SK-N-SH treated with all-trans-retinoic acid at 6 μM for 48 hours (cell line): ENCODE results near the gene PRR14L.
"Not testable (repeated sequence)": the region's sequence is repeated elsewhere in the genome, so short reads cannot be mapped to it uniquely, and the experiment has no call there.

Experiments
- ATAC-seq: fragments of 200-7000 bp; cut with Tn5 transposase; 3 replicates; pipeline ENCODE4 v1.9.1; 2020; ENCODE audit warnings: mild to moderate bottlenecking, moderate library complexity
- ARNTL ChIP-seq: fragments of 450-650 bp; formaldehyde crosslinking; IDR thresholded peaks from 2 replicates; pipeline ENCODE4 v1.5.0; 2020; ENCODE audit warnings: low read depth, mild to moderate bottlenecking, moderate library complexity, borderline replicate concordance
- BACH2 ChIP-seq: fragments of 250-450 bp; sonication (Bioruptor Pico); IDR thresholded peaks from 2 replicates; pipeline ENCODE4 v1.9.0; 2021; ENCODE audit warnings: mild to moderate bottlenecking, borderline replicate concordance
- CSRNP3 ChIP-seq: fragments of 250-450 bp; sonication (Bioruptor Pico); IDR thresholded peaks from 2 replicates; pipeline ENCODE4 v1.5.1; 2021; ENCODE audit warnings: mild to moderate bottlenecking, moderate library complexity
- ESRRG ChIP-seq: fragments of 250-450 bp; sonication (Bioruptor Pico); IDR thresholded peaks from 2 replicates; pipeline ENCODE4 v1.6.1; 2021; ENCODE audit warnings: mild to moderate bottlenecking
- ISL1 ChIP-seq: fragments of 250-450 bp; sonication (Bioruptor Pico); IDR thresholded peaks from 2 replicates; pipeline ENCODE4 v2.1.2; 2022; ENCODE audit warnings: mild to moderate bottlenecking, moderate library complexity
- OSR1 ChIP-seq: fragments of 250-450 bp; sonication (Bioruptor Pico); IDR thresholded peaks from 2 replicates; pipeline ENCODE4 v1.8.0; 2022; ENCODE audit warnings: moderate library complexity, mild to moderate bottlenecking, inconsistent platforms
- PATZ1 ChIP-seq: fragments of 250-450 bp; sonication (Bioruptor Pico); IDR thresholded peaks from 2 replicates; pipeline ENCODE4 v1.8.0; 2020; ENCODE audit warnings: mild to moderate bottlenecking, moderate library complexity, borderline replicate concordance
- RARB ChIP-seq: fragments of 250-450 bp; sonication (Bioruptor Pico); IDR thresholded peaks from 2 replicates; pipeline ENCODE4 v1.8.0; 2021; ENCODE audit warnings: mild to moderate bottlenecking, moderate library complexity
- SNAI2 ChIP-seq: fragments of 250-450 bp; sonication (Bioruptor Pico); IDR thresholded peaks from 2 replicates; pipeline ENCODE4 v1.5.0; 2020; ENCODE audit warnings: mild to moderate bottlenecking, moderate library complexity
- TCF4 ChIP-seq: fragments of 250-450 bp; sonication (Bioruptor Pico); IDR thresholded peaks from 2 replicates; pipeline ENCODE4 v1.8.0; 2021; ENCODE audit warnings: mild to moderate bottlenecking, moderate library complexity, borderline replicate concordance
- TOX ChIP-seq: fragments of 250-450 bp; sonication (Bioruptor Pico); IDR thresholded peaks from 2 replicates; pipeline ENCODE4 v1.8.0; 2021; ENCODE audit warnings: mild to moderate bottlenecking, moderate library complexity, borderline replicate concordance
- TSHZ2 ChIP-seq: fragments of 250-450 bp; sonication (Bioruptor Pico); IDR thresholded peaks from 2 replicates; pipeline ENCODE4 v1.5.0; 2020; ENCODE audit warnings: mild to moderate bottlenecking, moderate library complexity
- ZC3H10 ChIP-seq: fragments of 250-450 bp; sonication (Bioruptor Pico); IDR thresholded peaks from 2 replicates; pipeline ENCODE4 v1.5.1; 2021; ENCODE audit warnings: mild to moderate bottlenecking, moderate library complexity
- ZFP3 ChIP-seq: fragments of 250-450 bp; sonication (Bioruptor Pico); IDR thresholded peaks from 2 replicates; pipeline ENCODE4 v1.5.0; 2020; ENCODE audit warnings: mild to moderate bottlenecking, moderate library complexity
- ZFP30 ChIP-seq: fragments of 450-650 bp; formaldehyde crosslinking; IDR thresholded peaks from 2 replicates; pipeline ENCODE4 v1.5.0; 2022; ENCODE audit warnings: mild to moderate bottlenecking, moderate library complexity
- ZNF565 ChIP-seq: fragments of 450-650 bp; formaldehyde crosslinking; conservative IDR thresholded peaks from 2 replicates; pipeline ENCODE4 v1.5.0; 2020; ENCODE audit warnings: low read depth, mild to moderate bottlenecking, moderate library complexity
- ZNF70 ChIP-seq: fragments of 450-650 bp; formaldehyde crosslinking; IDR thresholded peaks from 2 replicates; pipeline ENCODE4 v1.5.0; 2020; ENCODE audit warnings: mild to moderate bottlenecking, moderate library complexity
- ZNF8 ChIP-seq: fragments of 450-650 bp; formaldehyde crosslinking; IDR thresholded peaks from 2 replicates; pipeline ENCODE4 v1.5.0; 2020; ENCODE audit warnings: mild to moderate bottlenecking, moderate library complexity

The PRR14L gene

GRCh38 chr22:31764785-31765184, 14.9 kb upstream of the PRR14L start:
- no peak for ATAC-seq
- TF ChIP-seq PATZ1 (CRISPR knock-in tag) (no peak), ZFP3 (no peak), OSR1 (no peak), TOX (CRISPR knock-in tag) (no peak)
- TF ChIP-seq, all 23 proteins: peak for 0

GRCh38 chr22:31758860-31759259, 8.9 kb upstream of the PRR14L start:
- ATAC-seq: not testable (repeated sequence)

GRCh38 chr22:31757265-31757664, 7.3 kb upstream of the PRR14L start:
- ATAC-seq: no peak
- TF ChIP-seq ZFP30 (CRISPR knock-in tag) (no peak), TOX (CRISPR knock-in tag) (no peak), CSRNP3 (CRISPR knock-in tag) (no peak), ARNTL (CRISPR knock-in tag) (no peak), TSHZ2 (no peak), ZNF70 (CRISPR knock-in tag) (no peak), ZNF8 (CRISPR knock-in tag) (no peak), SNAI2 (CRISPR knock-in tag) (no peak), BACH2 (no peak), TCF4 (CRISPR knock-in tag) (no peak), ZC3H10 (CRISPR knock-in tag) (no peak), ISL1 (no peak), OSR1 (no peak), ESRRG (CRISPR knock-in tag) (no peak)

GRCh38 chr22:31754813-31755212, 4.9 kb upstream of the PRR14L start:
- TF ChIP-seq TSHZ2: no peak
- TF ChIP-seq TOX (CRISPR knock-in tag): no peak
- TF ChIP-seq RARB (CRISPR knock-in tag): no peak
- TF ChIP-seq BACH2: no peak
- no peak for TF ChIP-seq ZNF565 (CRISPR knock-in tag)
- TF ChIP-seq ARNTL (CRISPR knock-in tag): no peak
- TF ChIP-seq ZNF70 (CRISPR knock-in tag): no peak
- TF ChIP-seq ZC3H10 (CRISPR knock-in tag): no peak
- no peak for TF ChIP-seq ESRRG (CRISPR knock-in tag)
- ATAC-seq: no peak
